HG02981 (cell line): Measurements from ENCODE around the gene CHD2.
"Not testable (repeated sequence)": the region's sequence is repeated elsewhere in the genome, so short reads cannot be mapped to it uniquely, and the experiment has no call there.

ENCODE experiments used
- ATAC-seq: cut with Tn5 transposase; IDR thresholded peaks from one replicate; pipeline ENCODE4 v1.9.1; 2021; ENCODE audit warnings: mild to moderate bottlenecking, moderate library complexity; ENCODE audit not compliant: unreplicated experiment

CHD2 gene

DNA sequence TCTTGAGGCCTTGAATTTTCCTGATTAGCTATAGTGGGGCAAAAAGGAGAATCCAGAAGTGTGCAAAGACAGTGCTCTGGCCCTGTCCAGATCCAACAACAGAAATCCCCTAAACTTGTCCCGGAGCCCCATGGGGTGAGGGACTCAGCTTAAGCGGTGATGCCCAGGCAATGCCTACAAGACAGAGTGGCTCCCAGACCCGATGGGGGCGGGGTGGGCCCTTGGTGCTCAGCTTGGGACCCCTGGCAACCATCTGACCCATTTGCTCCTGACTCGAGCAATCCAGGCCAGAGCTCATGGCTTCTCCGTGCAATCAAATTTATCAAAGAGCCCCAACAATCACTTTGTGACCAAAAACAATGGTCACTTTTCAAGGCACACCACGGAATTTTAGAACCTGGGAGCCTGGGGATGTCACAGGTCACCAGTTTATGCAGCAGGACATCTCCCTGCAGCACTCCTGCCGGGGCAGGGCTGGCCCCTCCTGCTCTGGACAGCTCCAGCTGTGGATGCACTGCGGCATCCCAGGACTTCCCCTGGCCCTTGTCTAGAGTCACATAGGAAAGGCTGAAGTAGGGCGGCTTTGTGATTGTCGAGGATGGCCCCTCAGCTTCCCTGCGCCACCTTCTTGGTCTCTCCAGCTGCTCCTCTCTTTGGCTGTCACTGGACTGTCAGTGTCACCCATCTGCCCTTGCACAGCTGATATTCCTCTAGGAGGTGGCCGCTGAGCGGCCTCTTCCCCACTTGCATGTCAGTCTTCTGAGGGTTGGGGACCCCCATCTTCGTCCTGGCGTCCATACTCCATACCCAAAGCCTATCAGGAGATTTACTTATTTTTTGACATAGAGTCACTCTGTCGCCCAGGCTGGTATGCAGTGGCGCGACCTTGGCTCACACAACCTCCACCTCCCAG lies 160.5 kb downstream of the CHD2 start:
- no peak for ATAC-seq

DNA sequence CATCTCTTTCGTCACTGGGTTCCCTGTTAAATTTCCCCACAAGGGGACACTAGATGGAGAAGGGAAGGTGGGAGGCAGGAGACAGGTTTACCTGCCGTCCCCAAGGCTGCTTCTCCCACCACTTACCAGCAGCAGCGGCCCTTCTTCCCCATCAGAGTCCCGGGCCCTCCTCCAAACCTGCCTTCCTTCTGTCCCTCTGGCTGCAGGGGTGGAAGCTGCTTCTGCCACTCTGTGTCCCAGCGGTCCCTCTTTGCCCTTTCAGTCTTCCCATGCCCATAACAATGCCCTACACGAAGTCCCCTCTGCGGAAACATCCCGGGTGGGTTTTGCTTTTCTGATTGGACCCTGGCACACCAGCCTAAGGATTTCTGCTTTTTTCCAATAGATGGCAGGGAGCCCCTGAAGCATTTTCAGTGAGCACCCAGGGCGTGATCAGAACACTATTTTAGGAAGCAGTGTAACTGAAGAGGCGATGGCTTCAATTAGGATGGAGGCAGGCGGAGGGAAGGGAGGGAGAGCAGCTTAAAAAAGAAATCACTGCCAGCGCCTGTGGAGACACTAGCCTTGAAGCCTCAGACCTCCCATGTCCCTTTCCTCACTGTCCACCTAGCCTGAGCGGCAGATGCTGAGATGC lies 162.6 kb downstream of the CHD2 start:
- ATAC-seq = not testable (repeated sequence)

DNA sequence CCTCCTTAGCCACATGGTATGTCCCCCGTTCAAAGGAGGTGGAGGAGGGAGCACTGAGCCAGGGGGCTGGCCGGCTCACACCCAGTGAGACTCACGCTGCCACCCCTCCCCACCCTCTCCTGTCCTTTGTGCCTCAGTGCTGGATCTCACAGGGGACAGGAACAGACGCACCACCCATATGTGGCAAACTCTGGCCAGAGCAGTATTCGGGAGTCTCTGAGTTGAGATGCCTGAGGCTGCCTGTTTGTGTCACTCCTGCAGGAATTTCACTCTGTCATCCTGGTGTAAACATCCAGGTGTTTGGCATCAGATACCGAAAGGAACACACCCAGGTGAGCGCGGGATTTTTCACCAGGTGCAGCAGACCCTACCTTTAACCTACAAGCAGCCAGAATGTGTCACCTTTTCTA lies 163.1 kb downstream of the CHD2 start:
- ATAC-seq = no peak

DNA sequence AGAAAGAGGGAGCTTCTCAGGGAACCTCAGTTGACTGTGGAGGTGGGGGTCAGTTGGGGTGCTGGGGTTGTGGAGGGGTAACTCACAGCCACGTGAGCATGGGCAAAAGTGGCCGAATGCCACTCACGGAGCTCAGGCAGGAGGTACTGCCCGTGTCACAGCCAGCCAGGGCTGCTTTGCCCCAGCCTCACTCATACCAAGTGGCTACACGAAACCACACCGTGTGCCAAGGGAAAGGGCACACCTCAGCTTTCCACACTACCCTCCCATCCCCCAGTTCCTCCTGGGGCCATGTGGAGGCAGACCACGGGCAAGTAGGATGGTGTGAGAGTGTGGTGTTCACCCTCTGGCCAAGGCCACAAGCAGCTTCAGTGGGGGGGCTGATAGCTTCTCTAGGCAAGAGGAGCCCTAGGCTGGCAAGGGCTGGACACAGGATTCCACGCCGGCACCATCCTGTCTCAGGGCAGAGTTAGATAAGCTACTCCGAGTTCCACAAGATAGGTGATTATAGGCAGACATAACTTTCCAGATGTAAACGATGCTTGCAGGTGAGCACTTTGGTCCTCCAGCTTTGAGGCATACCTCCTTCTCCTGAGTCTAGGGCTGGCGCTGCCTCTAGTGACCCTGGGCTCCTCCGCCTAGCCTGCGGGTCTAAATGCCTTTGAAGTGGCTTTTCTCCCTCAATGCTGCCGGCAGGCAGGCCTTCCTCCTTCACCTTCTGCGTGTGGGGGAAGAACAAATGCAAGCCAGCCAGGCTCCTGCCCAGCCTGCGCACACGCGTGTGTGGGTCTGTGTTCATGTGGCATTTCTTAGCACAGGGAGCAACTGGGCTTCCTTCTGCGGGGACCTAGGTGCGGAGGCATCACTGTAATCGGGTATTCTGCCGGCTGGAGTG lies 163.9 kb downstream of the CHD2 start:
- ATAC-seq = no peak

DNA sequence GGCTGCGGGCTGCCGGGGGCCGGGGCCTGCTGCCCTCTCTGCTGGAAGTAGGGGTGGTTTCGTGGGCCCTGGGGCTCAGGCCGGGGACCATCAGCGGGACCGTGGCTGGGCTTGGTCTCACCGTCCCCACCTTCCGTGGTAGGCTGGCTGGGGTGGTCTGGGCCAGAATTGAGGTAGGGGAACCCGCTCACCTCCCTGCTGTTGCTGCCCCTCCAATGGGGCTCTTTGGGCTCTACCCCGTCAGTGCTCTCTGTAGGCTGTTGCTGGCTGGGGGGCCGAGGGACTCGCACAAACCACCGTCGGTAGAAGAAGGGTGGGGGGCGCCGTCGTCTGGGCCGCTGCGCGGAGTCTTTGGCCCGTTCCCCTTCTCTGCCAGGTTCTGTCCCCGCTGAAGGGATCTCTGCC lies 165.5 kb downstream of the CHD2 start:
- no peak for ATAC-seq

DNA sequence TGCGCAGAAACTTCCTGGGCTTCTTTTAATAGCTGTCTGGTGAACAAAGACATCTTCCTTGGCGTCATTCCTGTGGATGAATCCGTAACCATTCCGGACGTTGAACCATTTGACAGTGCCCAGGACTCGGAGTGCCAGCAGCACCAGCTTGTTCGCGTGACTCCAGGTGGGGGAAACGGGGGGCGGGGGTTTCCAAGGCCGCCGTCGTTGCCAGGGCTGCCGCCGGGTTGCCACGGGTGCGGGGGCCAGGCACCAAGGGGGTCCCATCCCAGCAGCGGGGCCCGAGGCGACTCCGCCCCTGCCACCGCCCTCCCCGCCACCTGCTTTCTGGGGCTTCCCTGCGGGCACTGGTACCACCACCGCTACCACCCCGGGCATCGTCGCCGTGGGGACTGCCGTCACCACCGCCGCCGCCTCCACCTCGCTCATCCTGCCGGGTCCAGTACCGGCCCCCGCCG lies 166.1 kb downstream of the CHD2 start:
- no peak for ATAC-seq

DNA sequence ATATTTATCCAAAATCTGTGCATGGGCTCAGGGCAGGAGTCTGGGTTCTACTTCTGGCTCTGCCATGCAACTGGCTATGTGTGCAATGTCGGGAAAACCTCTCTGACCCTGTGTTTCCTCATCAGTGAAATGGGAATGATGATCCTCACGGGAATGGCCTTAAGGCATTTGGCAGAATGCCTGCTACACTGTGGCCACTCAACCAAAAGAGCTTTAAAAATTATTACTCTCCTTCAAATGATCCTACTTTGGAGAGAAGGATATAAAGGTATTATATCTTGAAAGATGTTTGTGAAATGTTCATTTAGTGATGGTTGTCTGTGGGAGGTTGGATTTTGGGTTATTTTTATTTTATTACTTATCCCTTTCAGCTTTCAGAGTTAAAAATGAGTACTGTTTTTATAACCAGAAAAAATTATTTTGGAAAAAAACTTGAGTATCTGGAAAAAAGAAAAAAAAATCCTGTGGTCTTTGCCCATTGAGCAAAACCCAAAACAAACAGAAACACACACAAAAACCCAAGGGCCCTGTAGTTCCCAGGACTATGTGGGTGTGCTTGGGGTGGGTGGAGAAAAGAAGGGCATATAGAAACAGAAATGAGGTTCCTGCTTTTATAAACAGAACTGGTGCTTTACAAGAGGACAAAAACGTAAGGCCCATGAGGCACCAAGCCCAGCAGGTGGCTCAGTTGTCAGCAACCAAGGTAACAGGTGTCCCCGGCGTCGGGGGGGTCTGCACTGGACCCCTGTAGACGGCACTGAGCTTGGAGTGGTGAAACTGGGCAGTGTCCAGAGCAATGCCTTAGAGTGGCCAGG lies 166.9 kb downstream of the CHD2 start:
- no peak for ATAC-seq

DNA sequence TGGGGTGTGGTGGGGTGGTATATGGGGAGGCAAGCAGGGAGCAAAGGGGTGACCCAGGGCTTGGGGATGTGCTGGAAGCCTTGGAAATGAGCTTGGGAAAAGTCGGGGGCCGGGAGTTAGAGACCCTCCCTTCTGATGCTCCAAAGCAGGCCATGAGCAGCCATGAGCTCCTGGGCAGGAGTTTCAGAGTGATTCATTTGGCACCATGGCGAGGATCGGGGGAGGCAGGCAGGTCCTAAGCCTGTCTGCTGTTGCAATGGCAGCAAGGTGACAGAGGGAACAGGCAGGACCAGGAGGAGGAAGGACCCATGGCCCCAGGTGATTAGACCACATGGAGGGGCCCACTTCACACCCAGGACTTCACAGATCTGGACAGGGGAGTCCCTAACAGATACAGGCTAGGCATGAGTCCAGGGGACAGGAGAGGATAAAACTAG lies 167.5 kb downstream of the CHD2 start:
- ATAC-seq = no peak

DNA sequence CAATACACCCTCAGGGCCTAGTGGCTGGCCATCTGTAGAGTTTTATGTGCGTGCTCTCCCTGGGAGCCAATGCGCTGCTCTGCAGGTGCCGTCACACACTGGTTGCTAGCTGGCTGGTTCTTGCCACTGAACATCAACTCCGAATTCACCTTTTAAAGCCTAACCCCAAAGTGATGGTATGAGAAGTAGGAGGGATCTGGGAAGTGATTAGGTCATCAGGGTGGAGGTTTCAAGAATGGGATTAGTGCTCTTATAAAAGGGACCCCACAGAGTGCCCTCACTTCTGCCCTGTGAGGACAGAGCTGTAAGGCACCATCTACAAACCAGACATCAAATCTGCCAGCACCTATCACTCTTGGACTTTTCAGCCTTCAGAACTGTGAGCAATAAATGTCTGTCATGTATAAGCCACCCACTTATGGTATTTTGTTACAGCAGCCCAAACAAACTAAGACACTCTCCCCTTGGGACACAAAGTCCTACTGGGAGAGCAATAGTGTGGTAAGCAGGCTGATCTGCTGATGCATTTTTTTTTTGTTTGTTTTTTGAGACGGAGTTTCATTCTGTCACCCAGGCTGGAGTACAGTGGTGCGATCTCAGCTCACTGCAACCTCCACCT lies 168.6 kb downstream of the CHD2 start:
- ATAC-seq = no peak

DNA sequence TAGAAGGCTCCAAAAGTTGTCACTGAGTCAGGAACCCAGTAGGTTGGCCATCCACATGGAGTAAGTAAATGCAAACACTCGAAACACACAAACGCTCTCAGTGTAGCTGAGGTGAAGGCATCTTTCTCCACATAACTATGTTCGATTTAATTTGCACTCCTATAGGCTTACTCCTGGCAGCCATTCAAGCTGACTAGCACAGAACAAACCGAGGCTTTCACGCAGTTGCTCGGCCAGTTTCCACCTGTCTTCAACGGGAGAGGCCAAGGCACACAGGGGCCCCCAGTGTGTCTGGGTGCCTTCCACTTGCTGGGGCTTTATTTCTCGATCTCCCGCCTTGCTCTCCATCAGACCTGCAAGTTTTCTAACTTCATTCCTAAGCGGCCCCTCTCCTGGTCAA lies 170.0 kb downstream of the CHD2 start:
- ATAC-seq = no peak

DNA sequence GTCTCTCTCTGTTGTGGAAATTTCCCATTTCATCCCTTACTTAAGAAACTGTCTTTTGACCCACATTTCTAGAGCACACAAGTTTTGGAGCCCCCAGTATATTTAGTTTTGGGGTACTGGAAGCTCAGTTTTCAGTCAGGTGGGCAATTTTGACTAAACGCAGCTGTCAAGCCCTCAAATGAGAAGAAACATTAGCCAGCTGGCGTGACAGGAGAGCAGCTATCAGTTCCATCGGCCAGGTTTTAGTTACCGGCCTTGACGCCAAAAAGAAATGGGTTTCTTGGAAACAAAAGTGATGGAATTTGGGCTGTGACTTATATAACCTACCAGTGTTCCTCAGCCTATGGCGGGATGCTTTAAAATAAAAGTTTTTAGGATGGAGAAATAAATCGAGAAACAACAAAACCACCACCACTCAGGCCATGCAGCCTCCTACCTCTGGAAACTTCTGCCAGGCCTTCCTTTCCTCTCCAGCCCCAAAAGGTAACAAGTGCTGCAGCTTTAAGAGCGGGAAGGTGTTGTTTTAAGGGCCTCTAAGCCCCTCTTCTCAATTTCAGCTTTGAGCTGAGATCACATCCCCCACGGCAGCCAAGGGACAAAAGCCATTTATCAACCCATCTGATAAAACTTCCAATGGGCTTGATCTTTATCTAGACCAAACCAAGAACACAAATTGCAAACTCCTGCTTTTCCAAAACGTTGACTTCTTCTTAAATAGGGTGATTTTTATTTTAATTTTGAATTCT lies 170.6 kb downstream of the CHD2 start:
- no peak for ATAC-seq

DNA sequence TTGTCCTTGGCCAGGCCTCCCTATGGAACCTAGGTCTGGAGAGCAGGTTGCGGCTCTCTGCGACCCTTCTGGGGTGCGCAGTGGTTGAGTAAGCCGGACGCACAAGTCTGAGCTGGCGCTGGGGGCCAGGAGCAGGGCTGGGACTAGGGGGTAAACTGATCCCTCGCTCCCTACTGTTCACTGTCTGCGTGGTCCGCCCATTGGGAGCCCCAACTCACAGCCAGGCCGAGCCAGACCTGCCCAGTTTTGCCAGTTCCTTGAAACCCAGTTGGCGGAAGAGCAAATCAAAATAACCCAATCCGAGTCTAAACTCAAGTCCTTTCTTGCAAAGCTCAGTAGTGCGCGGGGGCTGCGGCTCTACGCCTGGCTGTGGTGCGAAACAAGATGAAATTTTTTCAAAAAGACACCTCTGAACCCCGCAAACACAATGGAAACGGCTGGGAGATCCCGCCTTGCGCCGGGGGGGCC lies 171.4 kb downstream of the CHD2 start:
- no peak for ATAC-seq

DNA sequence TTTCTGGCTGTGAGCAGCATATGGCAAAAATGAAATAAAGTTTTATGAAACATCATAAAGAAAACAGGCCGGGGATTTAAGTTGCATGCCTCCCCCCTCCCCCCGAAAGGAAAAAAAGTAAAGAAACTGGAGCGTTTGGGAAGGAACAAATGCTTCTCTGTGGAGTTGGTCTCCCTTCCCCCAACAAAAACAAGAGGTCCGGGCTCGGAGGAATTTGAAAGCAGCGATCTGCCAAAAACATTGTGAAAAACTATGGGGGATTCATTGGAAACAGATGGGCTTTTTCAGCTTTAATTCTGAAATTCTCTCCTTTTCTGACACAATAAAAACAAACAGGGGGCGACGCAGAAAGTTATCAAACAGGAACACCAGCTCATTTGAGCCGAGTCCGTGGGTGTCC lies 171.9 kb downstream of the CHD2 start:
- ATAC-seq = no peak

DNA sequence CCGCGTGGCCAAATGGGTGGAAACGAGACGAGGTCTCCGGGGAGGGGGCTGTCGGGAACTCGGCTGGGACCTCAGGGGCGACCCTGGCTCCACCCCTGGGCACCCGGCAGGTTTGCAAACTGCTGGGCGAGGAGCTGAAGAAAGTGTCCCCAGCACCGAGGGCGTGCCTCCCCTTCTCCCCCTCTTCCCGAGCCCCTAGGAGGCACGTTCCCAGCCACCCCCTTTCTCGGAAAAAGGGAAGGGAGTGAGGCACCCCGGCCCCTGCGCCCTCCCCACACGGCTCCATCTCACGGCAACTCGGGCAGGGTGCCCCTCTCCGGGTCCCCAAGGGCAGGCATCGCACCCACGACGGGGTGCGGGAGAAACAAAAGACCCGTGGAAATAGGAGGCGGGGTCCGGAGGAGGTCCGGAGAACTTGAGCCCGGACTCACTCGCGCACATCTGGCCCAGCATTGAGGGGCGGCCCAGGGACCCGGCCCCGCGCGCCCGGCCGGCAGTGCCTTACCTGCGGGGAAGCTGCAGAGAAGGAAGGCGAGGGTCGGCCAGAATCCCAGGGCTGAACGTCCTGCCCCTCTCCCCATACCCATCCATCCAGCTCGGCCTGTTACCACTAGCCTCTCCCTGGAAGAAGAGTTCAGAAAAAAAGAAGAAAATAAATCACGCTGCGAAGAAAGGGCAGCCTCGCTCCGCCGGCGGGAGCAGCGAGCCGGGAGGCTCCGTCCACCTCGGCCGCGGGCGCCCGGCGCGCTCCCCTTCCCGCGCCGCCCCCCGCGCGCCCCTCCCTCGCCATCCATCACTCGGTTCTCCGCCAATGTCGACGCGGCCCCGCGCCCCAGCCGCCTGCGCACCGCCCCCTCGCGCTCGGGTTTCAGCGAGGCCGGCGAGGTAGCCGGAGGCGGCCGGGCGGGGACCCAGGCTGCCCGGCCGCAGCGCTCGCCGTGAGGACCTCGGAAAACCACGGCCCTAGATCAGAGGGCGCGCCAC lies 172.6 kb downstream of the CHD2 start:
- ATAC-seq = no peak

DNA sequence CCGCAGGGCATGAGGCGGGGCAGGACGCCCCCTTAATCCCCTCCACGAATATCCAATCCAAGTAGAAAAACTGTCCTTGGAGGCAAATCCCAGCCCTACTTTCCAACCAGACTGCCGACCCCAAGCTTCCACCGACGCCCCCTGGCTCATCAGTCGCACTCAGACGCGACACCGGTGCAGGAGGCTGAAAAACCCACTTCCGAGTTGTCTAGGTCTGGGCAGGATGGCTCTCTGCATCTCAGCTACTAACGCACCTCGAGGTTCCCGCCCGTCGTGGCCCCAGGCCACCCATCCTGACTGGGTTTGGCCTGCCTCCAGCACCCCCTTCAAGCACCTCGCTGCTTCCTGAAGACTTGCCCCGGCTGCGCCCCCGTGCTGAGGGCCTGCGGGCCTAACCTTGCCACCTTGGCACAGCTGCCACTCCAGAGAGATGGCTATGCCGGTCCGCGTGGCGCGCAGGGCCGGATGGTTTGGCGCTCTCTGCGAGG lies 173.4 kb downstream of the CHD2 start:
- no peak for ATAC-seq

DNA sequence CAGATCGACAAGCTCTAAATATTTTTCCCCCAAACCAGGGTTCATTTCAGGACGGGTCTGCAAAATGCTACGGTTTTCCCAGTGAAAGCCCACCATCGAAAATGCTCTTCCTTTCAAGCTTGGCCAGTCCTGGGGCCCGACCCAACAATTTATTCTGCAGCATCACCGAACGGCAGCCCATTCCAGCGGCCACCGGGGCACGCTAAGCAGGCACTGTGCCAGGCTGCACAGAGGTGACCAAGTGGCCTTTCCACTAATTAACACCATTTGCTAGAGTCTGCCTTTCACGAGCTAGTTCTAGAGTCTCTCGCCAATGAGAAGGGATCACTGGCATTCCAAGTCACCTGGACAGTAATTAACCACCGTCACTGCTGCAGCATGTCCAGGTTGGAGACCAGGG lies 174.5 kb downstream of the CHD2 start:
- ATAC-seq = no peak

DNA sequence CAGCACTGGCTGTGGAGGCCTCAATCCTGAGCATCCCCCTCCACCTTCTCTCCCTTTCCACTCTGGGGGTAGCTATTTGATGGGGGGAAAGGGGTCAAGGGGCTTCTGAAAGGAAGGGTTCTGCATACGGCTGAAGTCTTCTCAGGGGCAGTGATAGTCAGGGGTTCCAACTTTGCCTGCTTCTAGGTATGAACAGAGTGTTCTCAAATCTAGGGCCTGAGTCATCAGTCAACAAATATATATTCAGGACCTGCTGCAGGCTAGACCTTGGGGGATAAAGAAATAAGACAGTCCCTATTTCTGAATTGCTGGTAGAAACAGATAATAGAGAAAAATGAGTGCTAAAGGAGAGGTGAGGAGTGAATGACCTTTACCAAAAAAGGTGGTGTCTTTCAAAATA lies 176.1 kb downstream of the CHD2 start:
- ATAC-seq = no peak

DNA sequence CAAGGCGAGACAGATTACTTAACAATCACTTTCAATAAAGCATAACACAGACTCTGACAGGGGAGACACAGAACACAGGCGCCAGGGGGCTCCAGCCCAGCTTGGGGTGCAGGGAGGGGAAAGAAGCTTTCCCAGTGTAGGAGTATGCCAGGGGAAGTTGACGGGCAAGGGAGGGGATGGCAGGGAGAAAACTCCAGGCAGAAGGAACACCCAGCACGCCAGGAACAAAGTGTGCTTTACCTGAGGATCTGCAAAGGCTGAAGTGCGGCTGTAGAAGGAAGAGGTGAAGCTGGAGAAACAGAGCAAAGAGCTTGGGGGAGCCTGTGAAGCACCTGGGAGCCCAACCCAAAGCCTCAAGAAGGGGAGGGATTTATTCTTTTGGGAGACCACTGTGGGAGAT lies 176.8 kb downstream of the CHD2 start:
- ATAC-seq = no peak
